GM12891 (cell line): ENCODE measurements around the gene ALK.

Experiments used
- PAX5 ChIP-seq: IDR thresholded peaks from 2 replicates; pipeline ENCODE4 v1.6.1; 2011; ENCODE audit warnings: low read length, moderate library complexity, mild to moderate bottlenecking; ENCODE audit not compliant: insufficient read depth, severe bottlenecking
- POLR2A ChIP-seq: IDR thresholded peaks from 2 replicates; pipeline ENCODE4 v1.6.1; 2011; ENCODE audit warnings: low read depth, low read length, control low read depth
- POLR2AphosphoS5 ChIP-seq: IDR thresholded peaks from 2 replicates; pipeline ENCODE4 v1.6.1; 2011; ENCODE audit warnings: low read depth, low read length, control low read depth
- SPI1 ChIP-seq: IDR thresholded peaks from 2 replicates; pipeline ENCODE4 v1.6.1; 2011; ENCODE audit warnings: low read depth, low read length, control low read depth
- TAF1 ChIP-seq: IDR thresholded peaks from 2 replicates; pipeline ENCODE4 v1.6.1; 2011; ENCODE audit warnings: low read depth, low read length, control low read depth

DNA sequence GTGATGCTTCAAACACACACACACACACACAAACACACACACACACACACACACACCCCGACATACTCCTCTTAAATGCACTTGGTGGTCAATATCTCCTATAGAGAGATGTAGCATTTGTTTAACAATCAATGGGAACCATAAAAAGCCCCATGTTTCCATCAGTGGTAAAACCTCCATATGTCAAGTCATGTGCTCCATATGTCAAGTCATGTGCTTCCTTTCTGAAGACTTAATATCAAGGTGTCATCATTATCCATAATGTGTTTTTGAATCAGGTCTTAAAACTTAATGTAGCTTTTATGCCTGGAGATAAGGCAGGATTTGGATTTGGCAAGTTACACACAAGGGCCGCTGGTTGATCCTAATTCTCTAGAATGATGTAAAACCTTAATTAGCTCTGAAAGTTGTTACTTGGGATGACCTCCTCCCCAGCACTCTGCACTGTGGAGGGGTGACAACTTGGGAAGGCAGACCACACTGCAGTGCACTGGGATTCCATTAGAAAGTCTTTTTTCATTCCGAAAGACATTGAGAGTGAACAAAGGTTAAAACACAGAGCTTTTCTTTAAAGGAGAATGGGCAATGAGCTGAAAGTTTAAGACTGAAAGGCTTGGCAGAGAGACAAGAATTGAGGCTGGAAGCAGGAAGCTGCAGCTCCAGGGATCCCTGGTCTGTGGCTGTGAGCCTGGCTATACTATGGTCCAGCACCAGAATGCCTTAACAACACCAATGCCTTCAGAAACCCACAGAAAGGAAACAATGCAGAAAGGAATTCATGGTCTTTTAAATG lies 26.4 kb downstream of the ALK start:
- TF ChIP-seq POLR2A (no peak), TAF1 (no peak), POLR2AphosphoS5 (no peak), SPI1 (no peak), PAX5 (no peak)
